Middle frontal gyrus (tissue), 1 donor: ENCODE data around the gene TP53I11.

ENCODE experiments used
- DNase-seq: peaks from one replicate; pipeline ENCODE4 v3.0.0-alpha.2; 2015; ENCODE audit warnings: low spot score; ENCODE audit errors: extremely low spot score

TP53I11 gene

GRCh38 chr11:44915621-44916020 lies 35.1 kb downstream of the TP53I11 start:
- DNase-seq: no peak

- DNase-seq: no peak
Observed at GRCh38 chr11:44915004-44915403, 35.7 kb downstream of the TP53I11 start.

GRCh38 chr11:44914105-44914504 lies 36.6 kb downstream of the TP53I11 start:
- no peak for DNase-seq

- DNase-seq: no peak
Observed at GRCh38 chr11:44913502-44913901, 37.2 kb downstream of the TP53I11 start.

GRCh38 chr11:44912270-44912987 lies 38.3 kb downstream of the TP53I11 start:
- DNase-seq: no peak

GRCh38 chr11:44911029-44911814 lies 39.5 kb downstream of the TP53I11 start:
- peak; percentile 80 for DNase-seq

GRCh38 chr11:44910591-44910990 lies 40.1 kb downstream of the TP53I11 start:
- DNase-seq: no peak

- DNase-seq: no peak
Observed at GRCh38 chr11:44909557-44909956, 41.1 kb downstream of the TP53I11 start.

- no peak for DNase-seq
Observed at GRCh38 chr11:44906649-44907048, 44.0 kb downstream of the TP53I11 start.

GRCh38 chr11:44905131-44905866 lies 45.4 kb downstream of the TP53I11 start:
- DNase-seq: no peak

GRCh38 chr11:44904261-44905020 lies 46.2 kb downstream of the TP53I11 start:
- DNase-seq: no peak

GRCh38 chr11:44903518-44903917 lies 47.2 kb downstream of the TP53I11 start:
- DNase-seq: no peak

- no peak for DNase-seq
Observed at GRCh38 chr11:44903035-44903434, 47.6 kb downstream of the TP53I11 start.

GRCh38 chr11:44901786-44902185 lies 48.9 kb downstream of the TP53I11 start:
- DNase-seq: no peak

GRCh38 chr11:44901120-44901633 lies 49.5 kb downstream of the TP53I11 start:
- no peak for DNase-seq

GRCh38 chr11:44899959-44900358 lies 50.7 kb downstream of the TP53I11 start:
- no peak for DNase-seq

- DNase-seq: no peak
Observed at GRCh38 chr11:44893846-44894617, 56.7 kb downstream of the TP53I11 start.

- DNase-seq: no peak
Observed at GRCh38 chr11:44893308-44893822, 57.3 kb downstream of the TP53I11 start.

- DNase-seq: no peak
Observed at GRCh38 chr11:44892843-44893242, 57.8 kb downstream of the TP53I11 start.

GRCh38 chr11:44889266-44889665 lies 61.4 kb downstream of the TP53I11 start:
- DNase-seq: no peak
